Endothelial cell of umbilical vein (primary cell): ENCODE measurements around the gene SORCS2. TPM values are rescaled to one million over a fixed set of nuclear protein-coding genes. Genes with fewer than 3 reads are reported as not detected.

Source experiments
- BruUV-seq: library from RNA; stranded (reverse); fragments of 400-500 nt; replicated peaks from 2 replicates; lab custom pipeline; 2021; lab: Mats Ljungman, UMichigan
- CTCF ChIA-PET: fragments of 300-600, 350-600 bp; sonication (Branson Sonifier 250); formaldehyde crosslinking; loops from one replicate; lab custom pipeline; 2021; ENCODE audit warnings: antibody characterized with exemption, inconsistent platforms; lab: Charles Lee
- POLR2A ChIA-PET: fragments of 300-600, 350-600 bp; sonication (Branson Sonifier 250); formaldehyde crosslinking; loops from one replicate; lab custom pipeline; 2021; ENCODE audit warnings: antibody characterized with exemption, inconsistent platforms; lab: Charles Lee
- DNase-seq: peaks from one replicate; pipeline ENCODE4 v3.0.0-alpha.2; 2011; ENCODE audit warnings: low read depth, low spot score
- FAIRE-seq: peaks from 2 replicates; lab custom pipeline; 2011; peaks lifted over from hg19 to GRCh38; lab: Jason Lieb, UNC
- H2AFZ ChIP-seq: 2 replicates; pipeline ENCODE4 v1.6.0; 2012; ENCODE audit warnings: low read depth, low read length, control low read depth, inconsistent platforms
- H3K27ac ChIP-seq: 2 replicates; pipeline ENCODE4 v1.5.1; 2011; ENCODE audit warnings: low read depth, mild to moderate bottlenecking, control low read depth, low read length, moderate library complexity; ENCODE audit not compliant: insufficient read depth
- H3K27me3 ChIP-seq, 2 experiments: 2 replicates each; pipeline versions ENCODE4 v1.6.0 to v1.6.1; 2011; ENCODE audit warnings: low read length in 2 of 2, mixed read lengths in 1 of 2; ENCODE audit not compliant: control insufficient read depth in 2 of 2, insufficient read depth in 2 of 2
- H3K36me3 ChIP-seq, 2 experiments: 2 replicates in 1 of 2; 3 replicates in 1 of 2; pipeline ENCODE4 v1.5.1; 2011; ENCODE audit warnings: low read length in 2 of 2, mild to moderate bottlenecking in 1 of 2, moderate library complexity in 1 of 2; ENCODE audit not compliant: control insufficient read depth in 2 of 2, insufficient read depth in 2 of 2; ENCODE audit errors: extremely low read depth in 1 of 2
- H3K4me1 ChIP-seq: 3 replicates; pipeline ENCODE4 v1.5.1; 2011; ENCODE audit warnings: mild to moderate bottlenecking, low read length; ENCODE audit not compliant: control insufficient read depth, insufficient read depth; ENCODE audit errors: extremely low read depth
- H3K4me2 ChIP-seq: 2 replicates; pipeline ENCODE4 v1.6.1; 2011; ENCODE audit warnings: low read length, control low read depth, mixed read lengths; ENCODE audit not compliant: insufficient read depth
- H3K4me3 ChIP-seq, 3 experiments: fragments of 200-600 bp in 1 of 3; sonication (generic), shearing (Covaris generic) in 1 of 3; replicated peaks in 1 of 3; 2 replicates each; pipeline ENCODE4 v1.5.1; 2011 to 2016; ENCODE audit warnings: control low read depth in 3 of 3, low read length in 3 of 3, mild to moderate bottlenecking in 2 of 3, inconsistent platforms in 1 of 3, low read depth in 1 of 3, moderate library complexity in 1 of 3; ENCODE audit not compliant: insufficient read depth in 1 of 3
- H3K79me2 ChIP-seq: 2 replicates; pipeline ENCODE4 v1.6.0; 2012; ENCODE audit warnings: low read length, inconsistent platforms; ENCODE audit not compliant: control insufficient read depth, insufficient read depth
- H3K9ac ChIP-seq: replicated peaks from 2 replicates; pipeline ENCODE3; 2011; ENCODE audit warnings: low read length, control low read depth; ENCODE audit not compliant: insufficient read depth; ENCODE audit errors: extremely low read depth
- H3K9me1 ChIP-seq: replicated peaks from 3 replicates; pipeline ENCODE4 v1.6.0; 2011; ENCODE audit warnings: mild to moderate bottlenecking, low read length; ENCODE audit not compliant: control insufficient read depth, insufficient read depth; ENCODE audit errors: extremely low read depth
- H3K9me3 ChIP-seq: replicated peaks from 2 replicates; pipeline ENCODE4 v1.5.1; 2012; ENCODE audit warnings: low read length, inconsistent platforms; ENCODE audit not compliant: control insufficient read depth, insufficient read depth
- H4K20me1 ChIP-seq: replicated peaks from 2 replicates; pipeline ENCODE3; 2011; ENCODE audit warnings: mild to moderate bottlenecking, low read length; ENCODE audit not compliant: control insufficient read depth, insufficient read depth; ENCODE audit errors: extremely low read depth
- CTCF ChIP-seq, 2 donors: IDR thresholded peaks; 1 replicate in 1 of 2; 2 replicates in 1 of 2; pipeline ENCODE4 v1.5.1; 2011; ENCODE audit warnings: low read length in 2 of 2, mild to moderate bottlenecking in 2 of 2, moderate library complexity in 2 of 2, control low read depth in 1 of 2, inconsistent platforms in 1 of 2, low read depth in 1 of 2; ENCODE audit not compliant: insufficient read depth in 1 of 2; ENCODE audit errors: extremely low read depth in 1 of 2
- EZH2 ChIP-seq: IDR thresholded peaks from 2 replicates; pipeline ENCODE4 v1.6.1; 2012; ENCODE audit warnings: borderline replicate concordance, low read depth, mild to moderate bottlenecking, moderate library complexity, low read length, inconsistent platforms; ENCODE audit not compliant: severe bottlenecking
- FOS ChIP-seq: IDR thresholded peaks from 2 replicates; pipeline ENCODE4 v1.6.1; 2011; ENCODE audit warnings: mild to moderate bottlenecking, low read length, moderate library complexity, borderline replicate concordance; ENCODE audit not compliant: insufficient read depth
- GATA2 ChIP-seq: IDR thresholded peaks from 2 replicates; pipeline ENCODE4 v1.7.0; 2011; ENCODE audit warnings: low read depth, mild to moderate bottlenecking, moderate library complexity, mixed read lengths, low read length; ENCODE audit not compliant: insufficient read length, insufficient read depth
- JUN ChIP-seq: IDR thresholded peaks from 2 replicates; pipeline ENCODE4 v1.6.1; 2011; ENCODE audit warnings: borderline replicate concordance, low read depth; ENCODE audit not compliant: insufficient read length, insufficient read depth
- MAX ChIP-seq: IDR thresholded peaks from 2 replicates; pipeline ENCODE4 v1.6.1; 2011; ENCODE audit not compliant: insufficient read depth, insufficient read length
- MYC ChIP-seq: IDR thresholded peaks from one replicate; pipeline ENCODE4 v1.6.1; 2011; ENCODE audit warnings: mild to moderate bottlenecking, low read depth, low read length
- POLR2A ChIP-seq: IDR thresholded peaks from 2 replicates; pipeline ENCODE4 v1.6.1; 2012; ENCODE audit warnings: low read depth, mild to moderate bottlenecking, control low read depth, low read length
- POLR2AphosphoS5 ChIP-seq: IDR thresholded peaks from 2 replicates; pipeline ENCODE4 v1.6.1; 2012; ENCODE audit warnings: low read depth, mild to moderate bottlenecking, control low read depth, low read length, moderate library complexity; ENCODE audit not compliant: insufficient read depth
- dilution Hi-C: fragments of 300-500 bp; cut with MboI; formaldehyde crosslinking; loops from one replicate; pipeline ENCODE4 v1.15.0; 2019; ENCODE audit warnings: low sequenced_read_pairs; ENCODE audit not compliant: extremely low pct_ligation_motif_present
- intact Hi-C: fragments of 100-400 bp; cut with micrococcal nuclease; formaldehyde crosslinking; loops from one replicate; pipeline ENCODE4 v1.10.0; 2022
- polyA plus RNA-seq, 4 experiments: library from polyadenylated mRNA; depleted of rRNA in 3 of 4; stranded (reverse) in 3 of 4; unstranded in 1 of 4; fragments of >200 nt; gene quantifications; 2 replicates each; pipeline versions ENCODE4 v1.2.1 to v1.2.3, GENCODE V29; 2011 to 2012; ENCODE audit warnings: missing spikeins in 1 of 4
- total RNA-seq: library from RNA; stranded (reverse); gene quantifications from 2 replicates; pipeline ENCODE4 v1.2.3, GENCODE V29; 2021

The SORCS2 gene
- total and polyA plus RNA-seq, 2 donors (not counting 3 experiments of a cell fraction or from before 2014, with no cell fraction given), result not detected

- no peak for DNase-seq
- Histone ChIP-seq H3K79me2 (no peaks in the 10 kb centered on the region), H3K27ac (no peak overlapping the region), H3K27me3 (no peaks in the 10 kb centered on the region), H3K4me3 (no peak overlapping the region), H3K4me1 (no peaks in the 10 kb centered on the region), H4K20me1 (no peaks in the 10 kb centered on the region), H3K36me3 (no peaks in the 10 kb centered on the region), H3K9ac (no peak overlapping the region), H3K9me1 (no peaks in the 10 kb centered on the region), H3K4me2 (no peak overlapping the region), H2AFZ (no peak overlapping the region), H3K9me3 (no peaks in the 10 kb centered on the region)
- no TSS peak for BruUV-seq
- FAIRE-seq, result no peak
- ChIA-PET CTCF (no interaction called here), POLR2A (no interaction called here)
- TF ChIP-seq EZH2, result no peak
- dilution Hi-C loops (no loop called here), intact Hi-C loops (no loop called here)
Measured at GRCh38 chr4:7375427-7375826, 183.1 kb downstream of the SORCS2 start.

GRCh38 chr4:7377223-7377865 is 185.0 kb downstream of the SORCS2 start:
- Histone ChIP-seq H3K27me3 (no peaks in the 10 kb centered on the region), H3K9me3 (no peaks in the 10 kb centered on the region), H3K4me2 (no peak overlapping the region), H3K9ac (no peak overlapping the region), H4K20me1 (no peaks in the 10 kb centered on the region), H3K79me2 (no peaks in the 10 kb centered on the region), H3K4me1 (no peaks in the 10 kb centered on the region), H3K27ac (no peak overlapping the region), H3K4me3 (no peak overlapping the region), H3K9me1 (no peaks in the 10 kb centered on the region), H2AFZ (no peak overlapping the region), H3K36me3 (no peaks in the 10 kb centered on the region)
- CTCF ChIA-PET, result no interaction called here
- POLR2A ChIA-PET, result no interaction called here
- DNase-seq, result no peak
- no peak for FAIRE-seq
- dilution Hi-C loops, result no loop called here
- TF ChIP-seq GATA2 (no peak), CTCF (IDR thresholded peaks at IDR 0.05; ENCODE audit: extremely low read depth in 1 of 2, insufficient read depth in 1 of 2, low read depth in 1 of 2, low read length in 2 of 2) (no peak), MAX (no peak), FOS (no peak), MYC (no peak), POLR2AphosphoS5 (no peak), JUN (no peak), EZH2 (no peak), POLR2A (no peak)
- no TSS peak for BruUV-seq
- intact Hi-C loops, result no loop called here
